HepG2 (cell line): ENCODE results near the gene ATP9A. TPM values are rescaled to one million over a fixed set of nuclear protein-coding genes. Genes with fewer than 3 reads are reported as not detected.

Source experiments
- ATAC-seq: fragments of 200-7000 bp; cut with Tn5 transposase; 3 replicates; pipeline ENCODE4 v1.9.1; 2020; ENCODE audit warnings: mild to moderate bottlenecking, moderate library complexity
- BruUV-seq: library from RNA; stranded (reverse); fragments of 400-500 nt; replicated peaks from 2 replicates; lab custom pipeline; 2021; lab: Mats Ljungman, UMichigan
- CTCF ChIA-PET: fragments of 300-600 bp; formaldehyde crosslinking; extraction: SDS; loops from one replicate; lab custom pipeline; 2021; ENCODE audit warnings: low total read pairs, inconsistent platforms, low intra/inter-chr PET ratio; lab: Yijun Ruan, JAX
- POLR2A ChIA-PET: fragments of 350-600 bp; sonication (Branson Sonifier 250); formaldehyde crosslinking; loops from one replicate; lab custom pipeline; 2020; ENCODE audit warnings: antibody characterized with exemption, inconsistent platforms; lab: Yijun Ruan, JAX
- DNase-seq: peaks from one replicate; pipeline ENCODE4 v3.0.0-alpha.2; 2015; ENCODE audit warnings: low spot score
- FAIRE-seq: peaks from 3 replicates; lab custom pipeline; 2011; peaks lifted over from hg19 to GRCh38; lab: Jason Lieb, UNC
- H2AFZ ChIP-seq: one replicate; pipeline ENCODE4 v1.6.1; 2011; ENCODE audit warnings: low read length, inconsistent platforms
- H3K27ac ChIP-seq: fragments of 300-600 bp; 3 replicates; pipeline ENCODE4 v1.8.0; 2011; ENCODE audit warnings: mixed run types, mild to moderate bottlenecking, mixed read lengths, low read length, inconsistent platforms; ENCODE audit not compliant: insufficient read depth; ENCODE audit errors: extremely low read length
- H3K27me3 ChIP-seq, 2 experiments: fragments of 200-600 bp in 1 of 2; 2 replicates in 1 of 2; 3 replicates in 1 of 2; pipeline versions ENCODE4 v1.6.0 to v1.8.0; 2011; ENCODE audit warnings: low read length in 2 of 2, mild to moderate bottlenecking in 2 of 2, moderate library complexity in 2 of 2, inconsistent platforms in 1 of 2; ENCODE audit not compliant: insufficient read depth in 2 of 2, control insufficient read depth in 1 of 2
- H3K36me3 ChIP-seq, 2 experiments: fragments of 200-600 bp in 1 of 2; replicated peaks in 1 of 2; 2 replicates in 1 of 2; 3 replicates in 1 of 2; pipeline versions ENCODE4 v1.5.1 to v1.8.0; 2011; ENCODE audit warnings: low read length in 2 of 2, inconsistent platforms in 1 of 2; ENCODE audit not compliant: insufficient read depth in 2 of 2, control insufficient read depth in 1 of 2
- H3K4me1 ChIP-seq: 2 replicates; pipeline ENCODE4 v1.5.1; 2012; ENCODE audit warnings: low read length, inconsistent platforms; ENCODE audit not compliant: insufficient read depth
- H3K4me2 ChIP-seq: 2 replicates; pipeline ENCODE4 v1.6.0; 2011; ENCODE audit warnings: low read depth, low read length, inconsistent platforms
- H3K4me3 ChIP-seq, 3 experiments: fragments of 200-600 bp in 1 of 3; sonication (generic), shearing (Covaris generic) in 1 of 3; replicated peaks in 1 of 3; 2 replicates each; pipeline ENCODE4 v1.5.1; 2011 to 2016; ENCODE audit warnings: low read length in 3 of 3, inconsistent platforms in 2 of 3, low read depth in 2 of 3, mild to moderate bottlenecking in 2 of 3, control low read depth in 1 of 3, mixed read lengths in 1 of 3; ENCODE audit not compliant: insufficient read depth in 1 of 3
- H3K79me2 ChIP-seq: one replicate; pipeline ENCODE4 v1.6.1; 2011; ENCODE audit warnings: low read length, inconsistent platforms; ENCODE audit not compliant: insufficient read depth
- H3K9ac ChIP-seq: 2 replicates; pipeline ENCODE4 v1.6.0; 2011; ENCODE audit warnings: mild to moderate bottlenecking, low read depth, low read length, inconsistent platforms; ENCODE audit not compliant: insufficient read depth
- H3K9me3 ChIP-seq: 2 replicates; pipeline ENCODE4 v1.5.1; 2012; ENCODE audit warnings: mild to moderate bottlenecking, low read length
- H4K20me1 ChIP-seq: 2 replicates; pipeline ENCODE4 v1.6.0; 2011; ENCODE audit warnings: inconsistent platforms, mild to moderate bottlenecking, low read length, moderate library complexity; ENCODE audit not compliant: insufficient read depth
- ATM ChIP-seq: fragments of 450-650 bp; IDR thresholded peaks from 2 replicates; pipeline ENCODE4 v1.7.1; 2017; ENCODE audit warnings: mild to moderate bottlenecking, borderline replicate concordance
- DNMT3B ChIP-seq: conservative IDR thresholded peaks from 2 replicates; pipeline ENCODE4 v1.6.1; 2016; ENCODE audit warnings: missing biosample characterization, control low read depth
- GATAD1 ChIP-seq: IDR thresholded peaks from 2 replicates; pipeline ENCODE4 v1.6.1; 2016; ENCODE audit warnings: missing genetic modification reagents, missing compliant biosample characterization
- HCFC1 ChIP-seq: fragments of 150-350 bp; IDR thresholded peaks from 2 replicates; pipeline ENCODE4 v1.6.1; 2014; ENCODE audit warnings: low read depth, low read length
- MYC ChIP-seq: sonication (generic); formaldehyde crosslinking; IDR thresholded peaks from 2 replicates; pipeline ENCODE4 v1.9.0; 2021; ENCODE audit warnings: missing genetic modification reagents, borderline replicate concordance
- NBN ChIP-seq: fragments of 450-650 bp; conservative IDR thresholded peaks from 2 replicates; pipeline ENCODE4 v1.6.1; 2017
- NFYB ChIP-seq: sonication (generic); formaldehyde crosslinking; IDR thresholded peaks from 2 replicates; pipeline ENCODE4 v1.4.0; 2020; ENCODE audit warnings: missing genetic modification reagents
- NFYC ChIP-seq: IDR thresholded peaks from 2 replicates; pipeline ENCODE4 v1.6.1; 2016; ENCODE audit warnings: missing genetic modification reagents, missing compliant biosample characterization
- SMAD1 ChIP-seq: sonication (generic); formaldehyde crosslinking; IDR thresholded peaks from 2 replicates; pipeline ENCODE4 v1.4.0; 2020; ENCODE audit warnings: missing genetic modification reagents, low read depth, mild to moderate bottlenecking, borderline replicate concordance
- SOX5 ChIP-seq: IDR thresholded peaks from 2 replicates; pipeline ENCODE4 v1.6.1; 2016; ENCODE audit warnings: borderline replicate concordance
- ZSCAN30 ChIP-seq: sonication (generic); formaldehyde crosslinking; IDR thresholded peaks from 2 replicates; pipeline ENCODE4 v1.5.0; 2020; ENCODE audit warnings: mild to moderate bottlenecking, missing genetic modification reagents
- WGBS: methylation state at CpG from one replicate; pipeline ENCODE4 v1.1.6; 2017; ENCODE audit warnings: low lambda C conversion rate; 5-methylcytosine and 5-hydroxymethylcytosine counted together
- in situ Hi-C: cut with HindIII; loops from 2 replicates; pipeline ENCODE4 v1.10.0; 2017; ENCODE audit warnings: low pct_unique_long_range_greater_than_20kb; ENCODE audit not compliant: extremely low pct_ligation_motif_present
- intact Hi-C: fragments of 100-400 bp; cut with micrococcal nuclease; formaldehyde crosslinking; loops from one replicate; pipeline ENCODE4 v1.10.0; 2022; ENCODE audit not compliant: unreplicated experiment
- polyA plus RNA-seq, 8 experiments: library from polyadenylated mRNA; depleted of rRNA in 3 of 8; stranded (reverse) in 7 of 8; unstranded in 1 of 8; fragments of >200 nt; fragmentation: Illumina TruSeq in 4 of 8; extraction: Trizol in 4 of 8; gene quantifications; 2 replicates each; pipeline versions ENCODE4 v1.2.1 to v1.2.3, GENCODE V29; 2011 to 2016; ENCODE audit warnings: low read depth in 4 of 8, missing spikeins in 1 of 8, mixed read lengths in 1 of 8; ENCODE audit not compliant: insufficient read depth in 1 of 8
- total RNA-seq, 5 experiments: library from RNA; depleted of rRNA; stranded (reverse); fragments of >200 nt; fragmentation: Illumina TruSeq; extraction: Trizol; gene quantifications; 2 replicates each; pipeline ENCODE4 v1.2.3, GENCODE V29; 2016; ENCODE audit warnings: low read depth in 1 of 5
- TF ChIP-seq, protein P1 (sequence below): IDR thresholded peaks from 2 replicates; pipeline ENCODE4 v1.6.1; 2016
- TF ChIP-seq, protein P2 (sequence below): sonication (generic); formaldehyde crosslinking; IDR thresholded peaks from 2 replicates; pipeline ENCODE4 v1.4.0; 2020; ENCODE audit warnings: missing genetic modification reagents, borderline replicate concordance
- TF ChIP-seq, protein P3 (sequence below), 2 experiments: sonication (generic) in 1 of 2; formaldehyde crosslinking in 1 of 2; IDR thresholded peaks; 2 replicates each; pipeline versions ENCODE4 v1.5.1 to v1.6.1; 2011 to 2020; ENCODE audit warnings: borderline replicate concordance in 1 of 2, low read depth in 1 of 2, low read length in 1 of 2, mild to moderate bottlenecking in 1 of 2, missing genetic modification reagents in 1 of 2, moderate library complexity in 1 of 2
- TF ChIP-seq, protein P4 (sequence below): sonication (generic); formaldehyde crosslinking; conservative IDR thresholded peaks from 2 replicates; pipeline ENCODE4 v1.8.0; 2022; ENCODE audit warnings: low read depth, missing genetic modification reagents

The ATP9A gene
- total and polyA plus RNA-seq, 2 of the 13 experiments (the other 11 are each of a cell fraction or from before 2014, with no cell fraction given) = 11.8 to 18.5 TPM

DNA sequence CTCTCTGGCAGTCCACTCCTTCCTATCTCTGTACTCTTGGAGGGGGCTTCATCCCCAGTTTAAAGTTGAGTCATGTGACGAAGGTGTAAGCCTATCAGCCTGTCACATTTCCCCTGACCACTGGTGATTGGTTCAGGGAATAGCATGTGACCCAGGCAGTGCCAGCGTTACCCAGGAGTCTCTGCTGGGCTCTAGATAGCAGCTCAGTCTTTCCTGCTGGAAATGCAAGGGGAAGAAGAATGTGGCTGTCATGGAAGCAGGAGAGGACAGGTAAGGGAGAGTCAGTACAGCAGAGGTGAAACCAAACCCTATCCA is 190.1 kb downstream of the ATP9A start:
- H3K27ac ChIP-seq = no peak overlapping the region
- ChIA-PET POLR2A (interaction anchor here (1.4 kb wide), 1 partner anchor 15 kb away, joined by 3 read pairs; no protein-coding TSS in a partner anchor), CTCF (no interaction called here)
- in situ Hi-C loops = loop anchor here (25.0 kb wide), 1 partner anchor 591 kb away; no protein-coding TSS in a partner anchor
- no peak overlapping the region for H3K4me3 ChIP-seq
- H3K4me1 ChIP-seq = peaks cover 8% of the 10 kb centered on the region
- H4K20me1 ChIP-seq = no peaks in the 10 kb centered on the region
- no peak overlapping the region for H2AFZ ChIP-seq
- no peak overlapping the region for H3K4me2 ChIP-seq
- no TSS peak for BruUV-seq
- intact Hi-C loops = no loop called here
- no peak overlapping the region for H3K9ac ChIP-seq
- H3K36me3 ChIP-seq = no peaks in the 10 kb centered on the region
- no peak for DNase-seq
- peaks cover 0 to 42% of the 10 kb centered on the region in 2 experiments; a peak in 2 of 5 replicates for H3K27me3 ChIP-seq
- no peaks in the 10 kb centered on the region for H3K79me2 ChIP-seq
- H3K9me3 ChIP-seq = no peaks in the 10 kb centered on the region
- peak; percentile 57 for ATAC-seq
- 32% methylated on average over 2 of the region's 2 CpGs for WGBS
- FAIRE-seq = no peak
- TF ChIP-seq, protein P1, sequence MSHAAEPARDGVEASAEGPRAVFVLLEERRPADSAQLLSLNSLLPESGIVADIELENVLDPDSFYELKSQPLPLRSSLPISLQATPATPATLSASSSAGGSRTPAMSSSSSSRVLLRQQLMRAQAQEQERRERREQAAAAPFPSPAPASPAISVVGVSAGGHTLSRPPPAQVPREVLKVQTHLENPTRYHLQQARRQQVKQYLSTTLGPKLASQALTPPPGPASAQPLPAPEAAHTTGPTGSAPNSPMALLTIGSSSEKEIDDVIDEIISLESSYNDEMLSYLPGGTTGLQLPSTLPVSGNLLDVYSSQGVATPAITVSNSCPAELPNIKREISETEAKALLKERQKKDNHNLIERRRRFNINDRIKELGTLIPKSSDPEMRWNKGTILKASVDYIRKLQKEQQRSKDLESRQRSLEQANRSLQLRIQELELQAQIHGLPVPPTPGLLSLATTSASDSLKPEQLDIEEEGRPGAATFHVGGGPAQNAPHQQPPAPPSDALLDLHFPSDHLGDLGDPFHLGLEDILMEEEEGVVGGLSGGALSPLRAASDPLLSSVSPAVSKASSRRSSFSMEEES = no peak
- no peak for TF ChIP-seq MYC (CRISPR knock-in tag)
- peak; percentile 72 for TF ChIP-seq NFYC (CRISPR knock-in tag)
- TF ChIP-seq, protein P2, sequence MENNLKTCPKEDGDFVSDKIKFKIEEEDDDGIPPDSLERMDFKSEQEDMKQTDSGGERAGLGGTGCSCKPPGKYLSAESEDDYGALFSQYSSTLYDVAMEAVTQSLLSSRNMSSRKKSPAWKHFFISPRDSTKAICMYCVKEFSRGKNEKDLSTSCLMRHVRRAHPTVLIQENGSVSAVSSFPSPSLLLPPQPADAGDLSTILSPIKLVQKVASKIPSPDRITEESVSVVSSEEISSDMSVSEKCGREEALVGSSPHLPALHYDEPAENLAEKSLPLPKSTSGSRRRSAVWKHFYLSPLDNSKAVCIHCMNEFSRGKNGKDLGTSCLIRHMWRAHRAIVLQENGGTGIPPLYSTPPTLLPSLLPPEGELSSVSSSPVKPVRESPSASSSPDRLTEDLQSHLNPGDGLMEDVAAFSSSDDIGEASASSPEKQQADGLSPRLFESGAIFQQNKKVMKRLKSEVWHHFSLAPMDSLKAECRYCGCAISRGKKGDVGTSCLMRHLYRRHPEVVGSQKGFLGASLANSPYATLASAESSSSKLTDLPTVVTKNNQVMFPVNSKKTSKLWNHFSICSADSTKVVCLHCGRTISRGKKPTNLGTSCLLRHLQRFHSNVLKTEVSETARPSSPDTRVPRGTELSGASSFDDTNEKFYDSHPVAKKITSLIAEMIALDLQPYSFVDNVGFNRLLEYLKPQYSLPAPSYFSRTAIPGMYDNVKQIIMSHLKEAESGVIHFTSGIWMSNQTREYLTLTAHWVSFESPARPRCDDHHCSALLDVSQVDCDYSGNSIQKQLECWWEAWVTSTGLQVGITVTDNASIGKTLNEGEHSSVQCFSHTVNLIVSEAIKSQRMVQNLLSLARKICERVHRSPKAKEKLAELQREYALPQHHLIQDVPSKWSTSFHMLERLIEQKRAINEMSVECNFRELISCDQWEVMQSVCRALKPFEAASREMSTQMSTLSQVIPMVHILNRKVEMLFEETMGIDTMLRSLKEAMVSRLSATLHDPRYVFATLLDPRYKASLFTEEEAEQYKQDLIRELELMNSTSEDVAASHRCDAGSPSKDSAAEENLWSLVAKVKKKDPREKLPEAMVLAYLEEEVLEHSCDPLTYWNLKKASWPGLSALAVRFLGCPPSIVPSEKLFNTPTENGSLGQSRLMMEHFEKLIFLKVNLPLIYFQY (CRISPR knock-in tag) = no peak
- no peak for TF ChIP-seq NBN
- TF ChIP-seq HCFC1 = no peak
- no peak for TF ChIP-seq ATM
- TF ChIP-seq NFYB (CRISPR knock-in tag) = peak; percentile 40; the same call in 1 of the 2 replicates
- TF ChIP-seq, protein P3, sequence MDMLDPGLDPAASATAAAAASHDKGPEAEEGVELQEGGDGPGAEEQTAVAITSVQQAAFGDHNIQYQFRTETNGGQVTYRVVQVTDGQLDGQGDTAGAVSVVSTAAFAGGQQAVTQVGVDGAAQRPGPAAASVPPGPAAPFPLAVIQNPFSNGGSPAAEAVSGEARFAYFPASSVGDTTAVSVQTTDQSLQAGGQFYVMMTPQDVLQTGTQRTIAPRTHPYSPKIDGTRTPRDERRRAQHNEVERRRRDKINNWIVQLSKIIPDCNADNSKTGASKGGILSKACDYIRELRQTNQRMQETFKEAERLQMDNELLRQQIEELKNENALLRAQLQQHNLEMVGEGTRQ (IDR thresholded peaks at IDR 0.05; ENCODE audit: low read depth, low read length) = peak; percentile 66
- TF ChIP-seq, protein P3 (CRISPR knock-in tag; IDR thresholded peaks at IDR 0.05; ENCODE audit: borderline replicate concordance) = peak; percentile 67; the same call in 1 of the 2 replicates
- TF ChIP-seq SOX5 (CRISPR knock-in tag) = no peak
- no peak for TF ChIP-seq ZSCAN30
- no peak for TF ChIP-seq DNMT3B (CRISPR knock-in tag)
- no peak for TF ChIP-seq SMAD1
- no peak for TF ChIP-seq GATAD1 (CRISPR knock-in tag)
- TF ChIP-seq, protein P4, sequence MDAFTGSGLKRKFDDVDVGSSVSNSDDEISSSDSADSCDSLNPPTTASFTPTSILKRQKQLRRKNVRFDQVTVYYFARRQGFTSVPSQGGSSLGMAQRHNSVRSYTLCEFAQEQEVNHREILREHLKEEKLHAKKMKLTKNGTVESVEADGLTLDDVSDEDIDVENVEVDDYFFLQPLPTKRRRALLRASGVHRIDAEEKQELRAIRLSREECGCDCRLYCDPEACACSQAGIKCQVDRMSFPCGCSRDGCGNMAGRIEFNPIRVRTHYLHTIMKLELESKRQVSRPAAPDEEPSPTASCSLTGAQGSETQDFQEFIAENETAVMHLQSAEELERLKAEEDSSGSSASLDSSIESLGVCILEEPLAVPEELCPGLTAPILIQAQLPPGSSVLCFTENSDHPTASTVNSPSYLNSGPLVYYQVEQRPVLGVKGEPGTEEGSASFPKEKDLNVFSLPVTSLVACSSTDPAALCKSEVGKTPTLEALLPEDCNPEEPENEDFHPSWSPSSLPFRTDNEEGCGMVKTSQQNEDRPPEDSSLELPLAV (CRISPR knock-in tag) = no peak
